Measurements from ENCODE around the gene OR10A7.

DNA sequence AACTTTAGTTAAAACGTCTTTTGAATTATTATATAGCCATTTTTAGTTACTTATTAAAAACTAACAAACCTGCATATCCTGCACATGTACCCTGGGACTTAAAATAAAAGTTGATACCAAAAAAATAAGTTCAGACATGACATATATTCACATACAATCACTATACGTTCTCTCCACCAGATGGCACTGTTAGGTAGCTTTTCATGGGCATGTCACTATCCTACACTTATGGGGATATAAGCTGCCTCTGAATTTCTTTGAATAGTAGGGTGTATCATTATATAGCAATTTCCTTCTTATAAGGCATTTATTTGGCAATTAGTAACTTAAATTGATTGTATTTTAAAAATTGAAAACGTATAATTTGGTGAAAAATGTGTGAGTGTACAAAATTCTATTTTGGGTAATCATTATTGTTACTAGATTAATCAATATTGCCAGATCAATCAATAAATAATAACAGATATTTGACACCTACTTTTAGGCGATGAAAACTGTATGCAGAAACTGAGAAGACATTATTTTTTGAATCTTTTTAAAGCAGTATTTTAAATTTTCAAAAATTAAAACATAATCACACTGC, 31.8 kb upstream of the OR10A7 start:
- TF ChIP-seq CTCF (IDR thresholded peaks at IDR 0.05; ENCODE audit: poor library complexity) = peak; percentile 86
- TF ChIP-seq EZH2 (IDR thresholded peaks at IDR 0.05; ENCODE audit: borderline replicate concordance) = no peak
- TF ChIP-seq EZH2phosphoT487 (IDR thresholded peaks at IDR 0.05; ENCODE audit: low read depth, severe bottlenecking, unreplicated experiment) = no peak

Data from hepatocyte (in vitro differentiated cells).